Astrocyte (in vitro differentiated cells and primary cell): ENCODE measurements around the gene VWA5B2. TPM values are rescaled to one million over a fixed set of nuclear protein-coding genes. Genes with fewer than 3 reads are reported as not detected.

ENCODE experiments used
- DNase-seq: peaks from one replicate; pipeline ENCODE4 v3.0.0-alpha.2; 2010; ENCODE audit warnings: low read depth
- FAIRE-seq: peaks from 2 replicates; lab custom pipeline; 2011; peaks lifted over from hg19 to GRCh38; lab: Jason Lieb, UNC
- H2AFZ ChIP-seq: 2 replicates; pipeline ENCODE4 v1.6.0; 2012; ENCODE audit warnings: low read depth, low read length, inconsistent platforms
- H3K27ac ChIP-seq: 2 replicates; pipeline ENCODE4 v1.5.1; 2011; ENCODE audit warnings: low read depth, low read length, inconsistent platforms
- H3K27me3 ChIP-seq: 2 replicates; pipeline ENCODE4 v1.6.0; 2011; ENCODE audit warnings: low read length, inconsistent platforms; ENCODE audit not compliant: insufficient read depth
- H3K36me3 ChIP-seq: 2 replicates; pipeline ENCODE4 v1.5.1; 2011; ENCODE audit warnings: low read length, inconsistent platforms; ENCODE audit not compliant: insufficient read depth
- H3K4me1 ChIP-seq: 2 replicates; pipeline ENCODE4 v1.5.1; 2011; ENCODE audit warnings: low read length, inconsistent platforms; ENCODE audit not compliant: insufficient read depth
- H3K4me2 ChIP-seq: 2 replicates; pipeline ENCODE4 v1.6.0; 2012; ENCODE audit warnings: low read length, inconsistent platforms
- H3K4me3 ChIP-seq: 2 replicates; pipeline ENCODE4 v1.5.1; 2011; ENCODE audit warnings: low read depth, mild to moderate bottlenecking, low read length, inconsistent platforms; ENCODE audit not compliant: insufficient read depth
- H3K79me2 ChIP-seq: 2 replicates; pipeline ENCODE4 v1.6.0; 2012; ENCODE audit warnings: mild to moderate bottlenecking, low read length, inconsistent platforms; ENCODE audit not compliant: insufficient read depth
- H3K9ac ChIP-seq: 2 replicates; pipeline ENCODE4 v1.6.0; 2012; ENCODE audit warnings: mild to moderate bottlenecking, low read length, inconsistent platforms
- H3K9me3 ChIP-seq: 2 replicates; pipeline ENCODE4 v1.5.1; 2012; ENCODE audit warnings: low read depth, mild to moderate bottlenecking, low read length, inconsistent platforms; ENCODE audit not compliant: insufficient read depth
- H4K20me1 ChIP-seq: 2 replicates; pipeline ENCODE4 v1.6.0; 2012; ENCODE audit warnings: low read length, inconsistent platforms; ENCODE audit not compliant: insufficient read depth
- H3K27ac Mint-ChIP-seq: one replicate; pipeline ENCODE4 v1.8.0; 2021; ENCODE audit warnings: mild to moderate bottlenecking, mixed read lengths; ENCODE audit not compliant: unreplicated experiment
- H3K27me3 Mint-ChIP-seq: one replicate; pipeline ENCODE4 v1.8.0; 2021; ENCODE audit warnings: low read depth, mixed read lengths; ENCODE audit not compliant: unreplicated experiment
- H3K36me3 Mint-ChIP-seq: one replicate; pipeline ENCODE4 v1.8.0; 2021; ENCODE audit warnings: low read depth, mixed read lengths; ENCODE audit not compliant: unreplicated experiment
- H3K4me1 Mint-ChIP-seq: one replicate; pipeline ENCODE4 v1.8.0; 2021; ENCODE audit warnings: low read depth, mixed read lengths; ENCODE audit not compliant: unreplicated experiment
- H3K4me3 Mint-ChIP-seq: one replicate; pipeline ENCODE4 v1.8.0; 2021; ENCODE audit warnings: mild to moderate bottlenecking, moderate library complexity, mixed read lengths; ENCODE audit not compliant: unreplicated experiment
- H3K9me3 Mint-ChIP-seq: one replicate; pipeline ENCODE4 v1.8.0; 2021; ENCODE audit warnings: mild to moderate bottlenecking, mixed read lengths; ENCODE audit not compliant: unreplicated experiment
- EZH2 ChIP-seq: IDR thresholded peaks from 2 replicates; pipeline ENCODE4 v1.6.1; 2012; ENCODE audit warnings: mild to moderate bottlenecking, low read length, inconsistent platforms; ENCODE audit not compliant: insufficient read depth
- total RNA-seq: library from RNA; stranded (reverse); gene quantifications from 2 replicates; pipeline ENCODE4 v1.2.1, GENCODE V29; 2021
- TF ChIP-seq, protein P1 (sequence below): IDR thresholded peaks from 2 replicates; pipeline ENCODE4 v1.5.1; 2011; ENCODE audit warnings: low read depth, mild to moderate bottlenecking, inconsistent platforms, low read length, moderate library complexity; ENCODE audit not compliant: insufficient read depth

VWA5B2 gene
- total RNA-seq, 1 donor from 2014 or later: 0.23 TPM

DNA sequence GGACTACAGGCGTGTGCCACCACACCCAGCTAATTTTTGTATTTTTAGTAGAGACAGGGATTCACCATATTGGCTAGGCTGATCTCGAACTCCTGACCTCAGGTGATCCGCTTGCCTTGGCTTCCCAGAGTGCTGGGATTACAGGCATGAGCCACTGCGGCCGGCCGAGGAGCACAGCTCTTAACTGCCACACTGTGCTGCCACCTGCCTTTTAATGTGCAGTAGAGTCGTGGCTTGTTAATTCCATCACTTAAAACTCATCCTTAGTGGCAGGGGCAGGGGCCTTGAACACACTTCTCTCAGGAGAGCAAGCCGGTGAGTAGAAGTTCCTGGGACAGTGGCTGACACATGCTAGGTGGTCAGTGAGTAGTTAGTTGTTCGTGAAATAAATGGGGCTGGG lies 30.9 kb upstream of the VWA5B2 start:
- Histone ChIP-seq H2AFZ (no peak overlapping the region), H3K9ac (no peak overlapping the region), H3K36me3 (peaks cover 15% of the 10 kb centered on the region), H3K4me3 (no peak overlapping the region), H3K4me2 (no peak overlapping the region), H4K20me1 (peaks cover 7% of the 10 kb centered on the region), H3K4me1 (no peaks in the 10 kb centered on the region), H3K27me3 (peaks cover 3% of the 10 kb centered on the region), H3K27ac (no peak overlapping the region), H3K79me2 (no peaks in the 10 kb centered on the region), H3K9me3 (no peaks in the 10 kb centered on the region)
- Mint-ChIP-seq H3K9me3 (no peaks in the 10 kb centered on the region), H3K4me3 (no peak overlapping the region), H3K36me3 (peaks cover 16% of the 10 kb centered on the region), H3K4me1 (peaks cover 5% of the 10 kb centered on the region), H3K27me3 (no peaks in the 10 kb centered on the region), H3K27ac (no peak overlapping the region)
- DNase-seq (no peak), FAIRE-seq (no peak)
- TF ChIP-seq, protein P1, sequence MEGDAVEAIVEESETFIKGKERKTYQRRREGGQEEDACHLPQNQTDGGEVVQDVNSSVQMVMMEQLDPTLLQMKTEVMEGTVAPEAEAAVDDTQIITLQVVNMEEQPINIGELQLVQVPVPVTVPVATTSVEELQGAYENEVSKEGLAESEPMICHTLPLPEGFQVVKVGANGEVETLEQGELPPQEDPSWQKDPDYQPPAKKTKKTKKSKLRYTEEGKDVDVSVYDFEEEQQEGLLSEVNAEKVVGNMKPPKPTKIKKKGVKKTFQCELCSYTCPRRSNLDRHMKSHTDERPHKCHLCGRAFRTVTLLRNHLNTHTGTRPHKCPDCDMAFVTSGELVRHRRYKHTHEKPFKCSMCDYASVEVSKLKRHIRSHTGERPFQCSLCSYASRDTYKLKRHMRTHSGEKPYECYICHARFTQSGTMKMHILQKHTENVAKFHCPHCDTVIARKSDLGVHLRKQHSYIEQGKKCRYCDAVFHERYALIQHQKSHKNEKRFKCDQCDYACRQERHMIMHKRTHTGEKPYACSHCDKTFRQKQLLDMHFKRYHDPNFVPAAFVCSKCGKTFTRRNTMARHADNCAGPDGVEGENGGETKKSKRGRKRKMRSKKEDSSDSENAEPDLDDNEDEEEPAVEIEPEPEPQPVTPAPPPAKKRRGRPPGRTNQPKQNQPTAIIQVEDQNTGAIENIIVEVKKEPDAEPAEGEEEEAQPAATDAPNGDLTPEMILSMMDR: no peak
- TF ChIP-seq EZH2: no peak

DNA sequence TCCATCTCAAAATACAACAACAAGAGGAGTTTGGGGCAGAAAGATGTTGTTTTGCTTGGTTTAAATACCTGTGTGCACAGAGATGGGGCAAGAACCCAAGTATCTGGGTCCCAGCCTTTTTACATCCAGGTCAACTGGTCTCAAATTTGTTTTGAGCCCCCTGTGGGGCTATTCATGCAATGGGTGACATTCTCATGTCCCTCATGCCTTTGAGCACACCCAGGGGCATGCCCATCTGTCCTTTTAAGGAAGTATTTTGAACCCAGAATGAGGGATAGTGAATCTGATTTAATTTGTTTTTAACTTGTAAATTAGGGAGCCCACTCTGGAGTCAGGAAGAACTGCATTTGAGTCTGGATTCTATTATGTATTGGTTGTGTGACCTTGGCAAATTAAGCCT lies 28.6 kb upstream of the VWA5B2 start:
- Histone ChIP-seq H3K9ac (no peak overlapping the region), H3K27ac (no peak overlapping the region), H3K4me1 (no peaks in the 10 kb centered on the region), H3K9me3 (no peaks in the 10 kb centered on the region), H3K36me3 (peaks cover under 1% of the 10 kb centered on the region), H3K27me3 (peaks cover 6% of the 10 kb centered on the region), H3K4me3 (no peak overlapping the region), H3K4me2 (no peak overlapping the region), H3K79me2 (no peaks in the 10 kb centered on the region), H4K20me1 (no peaks in the 10 kb centered on the region), H2AFZ (no peak overlapping the region)
- H3K36me3 Mint-ChIP-seq: peaks cover 3% of the 10 kb centered on the region
- TF ChIP-seq, protein P1: no peak
- no peak for TF ChIP-seq EZH2
- no peak overlapping the region for H3K27ac Mint-ChIP-seq
- no peak overlapping the region for H3K4me3 Mint-ChIP-seq
- H3K9me3 Mint-ChIP-seq: no peaks in the 10 kb centered on the region
- H3K27me3 Mint-ChIP-seq: peaks cover 3% of the 10 kb centered on the region
- DNase-seq (no peak), FAIRE-seq (no peak)
- peaks cover 4% of the 10 kb centered on the region for H3K4me1 Mint-ChIP-seq

DNA sequence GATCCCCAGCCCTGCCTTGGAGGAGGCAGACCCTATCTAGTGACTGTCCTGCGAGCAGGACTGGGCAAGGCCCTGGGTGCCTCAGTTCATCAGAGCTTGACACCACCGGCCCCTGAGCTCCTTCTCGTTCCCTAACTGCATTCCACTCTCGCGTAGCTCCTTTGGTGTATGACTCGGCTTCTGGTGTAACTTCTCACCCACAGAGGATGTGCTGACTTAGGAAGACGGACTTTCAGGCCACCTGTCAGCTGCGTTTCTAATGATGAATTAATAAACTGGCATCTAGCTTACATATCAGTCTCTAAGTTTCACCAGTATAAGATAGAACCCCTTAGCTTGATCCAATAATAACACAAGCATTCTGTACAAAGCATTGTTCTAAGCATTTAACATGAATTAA lies 25.9 kb upstream of the VWA5B2 start:
- Mint-ChIP-seq H3K27ac (no peak overlapping the region), H3K27me3 (peaks cover 13% of the 10 kb centered on the region), H3K36me3 (no peaks in the 10 kb centered on the region), H3K9me3 (no peaks in the 10 kb centered on the region), H3K4me1 (no peaks in the 10 kb centered on the region), H3K4me3 (no peak overlapping the region)
- no peaks in the 10 kb centered on the region for H3K36me3 ChIP-seq
- FAIRE-seq (no peak), DNase-seq (no peak)
- no peak overlapping the region for H3K4me3 ChIP-seq
- no peak overlapping the region for H2AFZ ChIP-seq
- TF ChIP-seq, protein P1: no peak
- no peak for TF ChIP-seq EZH2
- H4K20me1 ChIP-seq: no peaks in the 10 kb centered on the region
- peaks cover 16% of the 10 kb centered on the region for H3K27me3 ChIP-seq
- H3K79me2 ChIP-seq: no peaks in the 10 kb centered on the region
- no peak overlapping the region for H3K4me2 ChIP-seq
- no peaks in the 10 kb centered on the region for H3K9me3 ChIP-seq
- H3K27ac ChIP-seq: no peak overlapping the region
- no peaks in the 10 kb centered on the region for H3K4me1 ChIP-seq
- no peak overlapping the region for H3K9ac ChIP-seq
